ENCODE data around the gene AVPR1B.

AVPR1B gene

DNA sequence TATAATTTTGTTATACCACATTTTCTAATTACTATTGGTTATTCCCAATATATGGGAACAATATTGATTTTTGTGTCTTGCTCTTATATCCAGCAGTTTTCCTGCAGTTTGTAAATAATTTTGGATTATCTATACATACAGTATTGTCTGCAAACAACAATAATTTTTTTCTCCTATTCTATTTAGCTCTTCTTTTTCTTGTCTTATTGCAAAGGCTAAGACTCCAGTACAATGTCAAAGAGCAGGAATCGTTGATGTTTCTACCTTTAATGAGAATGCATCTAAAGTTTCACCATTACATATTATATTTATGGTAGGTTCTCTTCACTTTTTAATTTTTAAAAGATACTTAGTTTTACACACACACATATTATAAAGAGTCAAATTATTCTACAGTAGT, 4.1 kb upstream of the AVPR1B start:
- no peak for TF ChIP-seq ZFX (IDR thresholded peaks at IDR 0.05; ENCODE audit: borderline replicate concordance)
- TF ChIP-seq, protein P1, sequence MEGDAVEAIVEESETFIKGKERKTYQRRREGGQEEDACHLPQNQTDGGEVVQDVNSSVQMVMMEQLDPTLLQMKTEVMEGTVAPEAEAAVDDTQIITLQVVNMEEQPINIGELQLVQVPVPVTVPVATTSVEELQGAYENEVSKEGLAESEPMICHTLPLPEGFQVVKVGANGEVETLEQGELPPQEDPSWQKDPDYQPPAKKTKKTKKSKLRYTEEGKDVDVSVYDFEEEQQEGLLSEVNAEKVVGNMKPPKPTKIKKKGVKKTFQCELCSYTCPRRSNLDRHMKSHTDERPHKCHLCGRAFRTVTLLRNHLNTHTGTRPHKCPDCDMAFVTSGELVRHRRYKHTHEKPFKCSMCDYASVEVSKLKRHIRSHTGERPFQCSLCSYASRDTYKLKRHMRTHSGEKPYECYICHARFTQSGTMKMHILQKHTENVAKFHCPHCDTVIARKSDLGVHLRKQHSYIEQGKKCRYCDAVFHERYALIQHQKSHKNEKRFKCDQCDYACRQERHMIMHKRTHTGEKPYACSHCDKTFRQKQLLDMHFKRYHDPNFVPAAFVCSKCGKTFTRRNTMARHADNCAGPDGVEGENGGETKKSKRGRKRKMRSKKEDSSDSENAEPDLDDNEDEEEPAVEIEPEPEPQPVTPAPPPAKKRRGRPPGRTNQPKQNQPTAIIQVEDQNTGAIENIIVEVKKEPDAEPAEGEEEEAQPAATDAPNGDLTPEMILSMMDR (IDR thresholded peaks at IDR 0.05) = no peak
- H3K27ac ChIP-seq = no peak overlapping the region

DNA sequence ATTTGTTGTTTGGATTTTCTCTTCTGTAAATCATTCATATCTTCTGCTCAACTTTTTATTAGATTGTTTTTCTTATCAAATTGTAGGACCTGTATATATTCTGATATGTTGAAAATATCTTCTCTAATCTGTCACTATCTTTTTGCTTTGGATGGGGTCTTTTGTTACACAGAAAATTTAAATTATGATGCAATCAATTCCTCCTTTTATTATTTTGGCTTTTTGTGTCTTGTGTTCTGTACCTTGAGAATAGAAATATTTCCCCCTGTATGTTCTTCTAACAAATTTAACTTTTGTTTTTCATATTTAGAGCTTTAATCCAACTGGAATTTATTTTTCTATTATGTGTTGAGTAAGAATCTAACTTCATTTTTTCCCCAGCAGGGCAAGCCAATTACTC, 3.2 kb upstream of the AVPR1B start:
- no peak overlapping the region for H3K27ac ChIP-seq
- no peak for TF ChIP-seq ZFX (IDR thresholded peaks at IDR 0.05; ENCODE audit: borderline replicate concordance)
- TF ChIP-seq, protein P1 (IDR thresholded peaks at IDR 0.05) = no peak

DNA sequence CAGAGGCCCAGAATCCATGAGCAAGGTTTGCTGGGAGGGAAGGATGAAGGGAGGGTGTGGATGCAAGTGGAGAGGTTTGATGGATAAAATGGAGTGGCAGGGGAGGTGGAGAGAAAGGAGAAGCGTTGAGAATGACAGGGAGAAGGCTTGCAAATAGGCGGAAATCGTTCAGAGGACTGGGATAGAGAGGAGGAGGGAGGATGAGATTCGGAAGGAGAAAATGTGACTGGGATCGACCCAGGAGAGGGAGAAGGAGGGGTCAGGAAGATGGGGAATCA, 376 bp downstream of the AVPR1B start:
- H3K27ac ChIP-seq = no peak overlapping the region
- TF ChIP-seq, protein P1 (IDR thresholded peaks at IDR 0.05) = no peak
- TF ChIP-seq ZFX (IDR thresholded peaks at IDR 0.05; ENCODE audit: borderline replicate concordance) = no peak

DNA sequence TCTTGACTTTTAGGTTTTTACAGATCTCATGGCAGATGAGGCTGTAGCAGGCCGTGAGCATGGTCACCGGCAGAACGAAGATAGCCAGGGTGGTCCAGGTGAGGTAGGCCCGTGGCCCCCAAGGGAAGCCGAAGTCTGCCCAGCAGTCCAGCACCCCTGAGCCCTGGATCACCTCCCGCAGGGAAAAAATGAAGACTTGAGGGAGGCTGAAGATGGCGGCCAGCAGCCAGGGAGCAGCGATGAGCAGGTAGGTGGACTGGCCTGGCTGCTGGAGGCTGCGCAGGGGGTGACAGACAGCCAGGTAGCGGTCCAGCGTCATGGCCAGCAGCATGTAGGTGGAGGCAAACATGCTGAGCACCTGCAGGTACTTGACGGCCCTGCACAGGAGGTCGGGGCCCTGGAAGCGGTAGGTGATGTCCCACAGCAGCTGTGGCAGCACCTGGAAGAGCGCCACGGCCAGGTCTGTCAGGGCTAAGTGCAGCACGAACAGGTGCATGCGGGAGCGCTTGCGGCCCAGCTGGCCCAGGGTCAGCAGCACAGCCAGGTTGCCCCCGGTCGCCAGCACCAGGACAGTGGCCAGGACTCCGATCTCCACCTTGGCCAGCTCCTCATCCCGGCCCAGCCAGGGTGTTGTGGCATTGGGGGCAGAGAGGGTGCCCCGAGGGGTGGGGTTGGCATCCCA, 856 bp downstream of the AVPR1B start:
- no peak overlapping the region for H3K27ac ChIP-seq
- no peak for TF ChIP-seq ZFX (IDR thresholded peaks at IDR 0.05; ENCODE audit: borderline replicate concordance)
- TF ChIP-seq, protein P1 (IDR thresholded peaks at IDR 0.05) = no peak

DNA sequence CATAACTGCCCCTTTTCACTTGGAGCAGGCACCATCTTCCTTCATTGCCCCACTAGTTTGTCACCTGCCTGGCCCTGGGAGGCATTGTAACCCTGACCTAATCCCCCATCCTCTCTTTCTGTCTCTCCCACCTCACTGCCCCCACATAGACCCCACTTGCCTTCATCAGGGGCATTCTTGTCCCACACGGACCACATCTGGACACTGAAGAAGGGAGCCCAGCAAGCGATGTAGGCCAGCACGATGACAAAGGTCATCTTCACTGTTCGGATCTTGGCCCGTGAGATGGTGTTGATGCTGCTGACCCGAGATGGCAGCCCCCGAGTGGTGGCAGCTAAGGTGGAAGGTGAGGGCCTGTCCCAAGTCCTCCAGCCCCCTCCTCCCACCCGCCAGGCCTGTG, 1.4 kb downstream of the AVPR1B start:
- H3K27ac ChIP-seq = no peak overlapping the region
- no peak for TF ChIP-seq ZFX (IDR thresholded peaks at IDR 0.05; ENCODE audit: borderline replicate concordance)
- TF ChIP-seq, protein P1 (IDR thresholded peaks at IDR 0.05) = no peak

DNA sequence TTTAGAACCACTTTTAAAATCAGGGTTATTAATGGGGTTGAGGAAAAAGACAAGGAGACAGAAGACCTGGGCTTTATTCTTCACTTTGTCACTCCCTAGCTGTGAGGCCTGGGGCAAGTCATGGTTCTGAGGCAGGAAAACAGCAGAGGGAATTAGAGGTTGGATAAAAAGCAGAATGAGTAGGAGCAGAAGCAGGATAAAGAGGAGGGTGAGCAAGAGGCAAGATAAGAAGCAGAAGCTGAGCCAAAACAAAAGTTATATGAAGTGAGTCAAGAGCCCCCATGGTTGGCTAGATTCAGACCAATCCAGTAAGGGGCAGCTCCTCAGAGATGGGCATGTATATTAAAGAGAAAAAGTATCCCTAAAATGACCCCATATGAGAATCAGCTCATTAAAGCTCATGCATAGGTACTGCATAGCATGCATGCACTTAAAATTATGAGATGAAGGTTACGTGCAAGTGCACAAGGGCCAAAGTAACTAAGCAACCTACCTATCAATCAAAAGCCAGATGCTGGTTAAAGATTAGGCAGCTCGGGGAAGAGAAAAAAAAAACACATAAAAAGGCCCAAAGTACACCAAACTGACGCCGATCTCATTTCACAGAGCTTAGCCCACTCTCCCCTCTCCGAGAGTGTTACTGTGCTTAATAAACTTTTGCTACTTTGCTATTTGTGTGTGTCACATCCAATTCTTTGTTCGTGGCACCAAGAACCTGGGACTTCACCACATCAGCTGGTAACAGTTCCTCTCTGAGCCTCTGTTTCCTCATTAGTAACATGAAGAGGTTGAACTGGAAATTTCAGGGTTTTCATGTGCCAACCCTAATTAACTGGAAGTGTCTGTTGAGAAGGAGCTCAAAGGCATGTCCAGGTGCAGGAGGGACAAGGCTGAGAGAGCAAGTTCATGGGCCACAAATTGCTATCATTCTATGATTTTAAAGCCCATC, 2.2 kb downstream of the AVPR1B start:
- TF ChIP-seq, protein P1 (IDR thresholded peaks at IDR 0.05) = no peak
- TF ChIP-seq ZFX (IDR thresholded peaks at IDR 0.05; ENCODE audit: borderline replicate concordance) = no peak
- H3K27ac ChIP-seq = no peak overlapping the region
